GM18858 (cell line): ENCODE measurements around the gene NTHL1.

Source experiments
- ATAC-seq: cut with Tn5 transposase; IDR thresholded peaks from one replicate; pipeline ENCODE4 v1.9.1; 2021; ENCODE audit not compliant: unreplicated experiment

The NTHL1 gene

GRCh38 chr16:2031081-2031577 is 16.5 kb downstream of the NTHL1 start:
- no peak for ATAC-seq

DNA sequence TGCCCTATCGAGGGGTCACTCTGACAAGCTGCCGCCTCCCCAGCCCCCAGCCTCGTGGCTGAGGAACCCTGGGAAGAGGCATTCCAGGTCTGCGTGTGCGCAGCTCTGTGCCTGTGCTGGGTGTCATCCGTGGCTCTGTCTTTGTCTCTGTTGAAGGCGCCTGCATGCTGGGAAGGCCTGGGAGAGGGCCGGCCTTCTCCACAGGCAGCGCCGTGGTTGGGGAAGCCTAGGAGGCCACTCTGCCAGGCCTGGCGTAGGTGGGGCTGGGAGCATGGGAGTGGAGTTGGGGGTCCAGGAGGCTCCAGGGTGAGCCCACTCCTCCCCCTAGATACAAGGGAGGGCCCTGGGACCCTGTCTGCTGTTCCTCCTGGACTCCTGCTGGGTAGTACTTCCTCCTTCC is 17.6 kb downstream of the NTHL1 start:
- ATAC-seq = no peak

DNA sequence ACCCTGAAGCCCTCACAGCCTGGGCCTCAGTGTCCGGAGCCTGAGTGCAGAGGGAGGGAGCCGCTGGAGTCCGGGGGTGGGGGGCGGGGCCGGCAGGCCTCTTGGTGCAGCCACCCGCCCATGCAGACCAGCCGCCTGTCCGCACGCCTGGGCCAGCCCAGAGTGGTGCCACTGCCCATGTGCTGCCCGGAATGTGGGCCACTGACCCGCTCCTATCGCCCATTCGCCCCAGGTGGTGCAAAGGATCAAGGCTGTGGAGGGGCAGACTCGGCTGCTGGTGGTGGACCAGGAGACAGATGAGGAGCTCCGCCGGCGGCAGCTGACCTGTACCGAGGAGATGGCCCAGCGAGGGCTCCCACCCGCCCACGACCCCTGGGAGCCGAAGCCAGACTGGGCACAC is 18.3 kb downstream of the NTHL1 start:
- ATAC-seq = no peak

DNA sequence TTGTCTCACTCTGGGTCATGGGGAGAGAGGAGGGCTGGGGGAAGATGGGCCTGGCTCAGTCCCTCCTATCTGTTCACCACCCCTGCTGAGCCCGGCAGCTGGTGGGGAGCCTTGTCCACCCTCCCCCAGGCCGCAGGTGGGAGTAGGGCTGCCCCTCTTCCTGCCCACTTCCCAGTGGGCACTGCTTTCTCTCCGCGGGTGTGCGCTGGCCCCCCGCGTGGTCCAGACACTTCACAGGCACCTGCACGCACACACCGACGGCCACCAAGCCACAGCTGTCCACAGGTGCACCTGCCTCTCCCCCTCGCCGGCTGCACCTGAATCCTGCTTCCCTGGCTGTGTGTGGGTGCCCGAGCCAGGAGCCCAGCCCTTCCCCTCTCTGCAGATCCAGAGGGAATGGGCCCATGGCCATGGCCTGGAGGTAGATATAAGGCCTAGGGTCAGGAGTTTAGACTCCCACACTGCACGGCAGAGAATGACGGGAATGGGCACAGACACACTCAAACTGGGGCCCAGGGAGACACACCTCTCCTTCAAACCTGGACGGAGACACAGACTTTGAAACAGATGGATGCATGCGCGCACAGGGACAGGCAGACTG is 18.9 kb downstream of the NTHL1 start:
- ATAC-seq = no peak

GRCh38 chr16:2028146-2028545 is 19.5 kb downstream of the NTHL1 start:
- no peak for ATAC-seq

DNA sequence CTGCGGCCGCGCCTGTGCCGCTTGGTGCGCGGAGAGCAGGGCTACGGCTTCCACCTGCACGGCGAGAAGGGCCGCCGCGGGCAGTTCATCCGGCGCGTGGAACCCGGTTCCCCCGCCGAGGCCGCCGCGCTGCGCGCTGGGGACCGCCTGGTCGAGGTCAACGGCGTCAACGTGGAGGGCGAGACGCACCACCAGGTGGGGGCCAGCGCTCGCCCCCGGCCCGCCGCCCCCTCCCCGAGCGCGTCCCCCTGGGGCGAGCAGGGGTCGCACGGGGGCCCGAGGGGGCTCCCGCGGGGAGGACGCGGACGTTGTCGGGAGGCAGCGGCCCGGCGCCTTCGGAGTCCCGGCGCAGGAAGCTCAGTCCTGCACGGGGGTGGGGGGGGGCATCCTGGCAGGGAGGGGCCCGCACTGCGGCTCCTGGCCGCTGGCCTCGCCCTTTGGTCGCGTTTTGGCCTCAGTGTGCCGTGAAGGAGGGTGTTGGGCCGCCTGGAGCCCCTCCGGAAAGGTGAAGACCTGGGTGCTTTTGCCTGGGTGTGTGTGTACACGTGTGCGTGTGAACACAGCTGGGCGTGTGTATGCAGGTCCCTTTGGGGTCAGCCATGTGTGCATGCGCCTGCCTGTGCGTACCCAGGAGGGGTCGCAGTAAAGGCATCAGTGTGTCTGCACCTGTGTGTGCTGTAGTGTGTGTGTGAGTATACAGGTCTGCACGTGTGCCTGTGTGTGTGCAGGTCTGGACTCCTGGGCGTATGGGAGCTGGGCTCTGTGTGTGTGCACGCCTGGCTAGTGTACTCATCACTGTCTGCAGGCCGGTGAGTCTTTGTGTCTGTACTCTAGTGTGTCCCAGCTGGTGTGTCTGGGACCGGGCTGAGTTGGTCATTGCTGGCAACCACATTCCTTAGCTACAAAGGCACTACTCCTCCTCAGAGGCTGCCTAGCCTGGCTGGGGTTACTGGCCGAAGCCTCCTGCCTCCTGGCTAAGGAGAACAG is 20.3 kb downstream of the NTHL1 start:
- no peak for ATAC-seq

DNA sequence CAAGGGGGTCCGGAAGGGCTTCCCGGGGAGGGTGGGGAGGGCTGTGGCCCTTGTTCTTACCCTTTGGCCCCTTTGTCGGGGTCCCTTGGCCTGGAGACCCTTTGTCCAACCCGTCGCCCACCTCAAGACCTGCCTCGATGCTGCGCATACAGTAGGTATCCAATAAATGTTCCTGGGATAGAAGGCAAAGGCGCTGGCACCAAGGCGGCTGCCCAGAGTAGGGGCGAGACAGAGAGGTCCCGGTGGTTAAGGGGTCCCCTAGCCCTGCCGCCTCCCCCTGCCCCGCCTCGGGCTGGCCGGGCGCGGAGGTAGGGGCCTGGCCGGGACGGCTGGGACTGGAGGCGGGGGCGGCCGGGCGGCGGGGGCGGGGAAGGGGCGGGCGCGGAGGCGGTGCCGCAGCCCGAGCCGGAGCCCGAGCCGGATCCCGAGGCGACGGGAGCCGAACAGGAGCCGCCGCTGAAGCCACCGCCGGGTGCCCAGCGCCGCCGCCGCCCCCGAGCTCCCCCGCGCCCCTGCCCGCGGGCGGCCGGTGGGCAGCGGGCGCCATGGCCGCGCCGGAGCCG is 21.1 kb downstream of the NTHL1 start, which contains the start of gene NHERF2:
TSS of gene NHERF2 (plus strand) at position 442 of the 563 bp plus-strand sequence. CDS start at position 546, 104 bp downstream.
- ATAC-seq = no peak

- ATAC-seq = no peak
Measured at GRCh38 chr16:2025878-2026460, 21.7 kb downstream of the NTHL1 start.

DNA sequence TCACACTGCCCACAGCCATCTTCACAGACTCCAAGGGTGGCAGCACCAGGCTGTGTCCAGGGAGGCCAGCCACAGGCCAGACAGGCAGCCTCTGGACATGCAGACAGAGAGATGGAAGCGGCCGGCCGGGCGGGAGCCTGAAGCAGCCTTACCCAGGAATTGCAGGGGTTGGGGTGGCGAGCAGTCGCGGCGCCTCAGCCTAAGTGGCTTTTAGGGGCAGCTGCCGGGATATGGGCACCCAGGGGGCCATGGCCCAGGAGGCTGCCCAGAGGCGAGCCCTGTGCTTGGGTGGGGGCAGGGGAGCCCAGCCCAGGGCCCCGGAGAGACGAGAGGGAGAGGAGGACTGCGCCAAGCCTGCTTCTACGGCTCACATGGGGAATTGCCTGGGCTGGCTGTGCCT is 22.4 kb downstream of the NTHL1 start:
- ATAC-seq = no peak

- ATAC-seq = no peak
Measured at GRCh38 chr16:2024032-2024420, 23.6 kb downstream of the NTHL1 start.

- ATAC-seq = peak; percentile 58
Measured at GRCh38 chr16:2023092-2024031, 24.3 kb downstream of the NTHL1 start.

- no peak for ATAC-seq
Measured at GRCh38 chr16:2022723-2023091, 24.9 kb downstream of the NTHL1 start.

DNA sequence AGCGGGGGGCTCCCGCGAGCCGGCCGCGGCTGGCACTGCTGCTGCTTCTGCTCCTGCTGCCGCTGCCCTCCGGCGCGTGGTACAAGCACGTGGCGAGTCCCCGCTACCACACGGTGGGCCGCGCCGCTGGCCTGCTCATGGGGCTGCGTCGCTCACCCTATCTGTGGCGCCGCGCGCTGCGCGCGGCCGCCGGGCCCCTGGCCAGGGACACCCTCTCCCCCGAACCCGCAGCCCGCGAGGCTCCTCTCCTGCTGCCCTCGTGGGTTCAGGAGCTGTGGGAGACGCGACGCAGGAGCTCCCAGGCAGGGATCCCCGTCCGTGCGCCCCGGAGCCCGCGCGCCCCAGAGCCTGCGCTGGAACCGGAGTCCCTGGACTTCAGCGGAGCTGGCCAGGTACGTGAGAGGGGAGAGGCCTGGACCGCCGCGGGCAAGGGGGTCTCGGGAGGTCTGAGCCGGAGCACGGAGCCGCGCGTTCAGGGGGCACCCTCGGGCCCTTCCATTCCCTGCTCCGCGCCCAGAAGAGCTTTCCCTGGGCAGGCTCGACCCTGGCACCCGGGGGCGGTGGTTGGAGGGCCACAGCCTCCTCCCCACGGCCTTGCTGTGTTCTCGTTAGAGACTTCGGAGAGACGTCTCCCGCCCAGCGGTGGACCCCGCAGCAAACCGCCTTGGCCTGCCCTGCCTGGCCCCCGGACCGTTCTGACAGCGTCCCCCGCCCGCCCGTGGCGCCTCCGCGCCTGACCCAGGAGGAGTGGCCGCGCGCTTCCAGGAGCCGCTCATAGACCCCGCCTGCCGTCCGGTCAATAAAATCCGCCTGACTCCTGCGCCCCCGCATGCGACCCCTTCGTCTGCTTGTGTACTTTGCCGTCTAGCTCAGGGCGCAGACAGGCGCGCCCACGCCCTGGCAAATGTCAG is 27.5 kb downstream of the NTHL1 start:
- ATAC-seq = no peak

DNA sequence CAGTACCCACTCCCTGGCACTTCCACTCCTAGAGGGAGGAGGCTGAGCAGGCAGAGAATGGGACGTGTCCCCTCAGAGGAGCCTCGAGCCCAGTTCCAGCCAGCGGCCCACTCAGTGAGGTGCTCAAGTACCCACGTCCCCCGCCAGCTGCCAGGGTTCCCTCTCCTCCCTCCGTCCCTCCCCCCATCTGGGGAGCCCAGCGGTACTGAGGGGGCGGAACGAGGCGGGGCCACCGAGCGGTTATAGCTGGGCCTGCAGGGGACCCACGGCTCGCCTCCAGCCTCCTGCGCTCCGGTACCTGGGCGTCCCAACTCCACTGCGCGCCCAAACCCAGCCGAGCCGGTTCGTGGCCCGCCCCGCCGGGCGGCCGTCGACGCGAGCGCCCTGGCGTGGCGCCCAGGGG is 28.1 kb downstream of the NTHL1 start, which contains the start of gene NPW:
TSS of gene NPW (plus strand) at position 268 of the 403 bp plus-strand sequence.
- no peak for ATAC-seq

DNA sequence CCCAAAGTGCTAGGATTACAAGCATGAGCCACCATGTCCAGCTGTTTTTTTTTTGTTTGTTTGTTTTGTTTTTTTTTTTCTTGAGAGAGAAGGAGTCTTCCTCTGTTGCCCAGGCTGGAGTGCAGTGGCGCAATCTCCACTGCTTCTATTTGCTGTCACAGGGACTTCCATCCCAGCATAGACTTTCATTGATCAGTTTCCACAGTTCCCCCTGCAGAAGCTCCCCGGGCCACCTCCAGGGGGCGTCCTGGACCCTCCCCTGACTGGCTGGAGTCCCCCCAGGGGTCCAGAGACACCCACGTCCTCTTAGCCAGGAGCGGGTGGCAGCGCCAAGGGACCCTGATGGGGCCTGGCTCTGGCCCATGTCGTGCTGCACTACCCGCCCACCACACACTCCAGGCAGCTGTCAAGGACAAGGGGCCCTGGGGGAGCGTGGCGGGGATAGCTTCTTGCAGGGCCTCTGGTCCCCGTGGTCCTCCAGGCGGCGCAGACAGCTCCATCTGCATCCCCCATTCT is 31.2 kb downstream of the NTHL1 start:
- no peak for ATAC-seq

DNA sequence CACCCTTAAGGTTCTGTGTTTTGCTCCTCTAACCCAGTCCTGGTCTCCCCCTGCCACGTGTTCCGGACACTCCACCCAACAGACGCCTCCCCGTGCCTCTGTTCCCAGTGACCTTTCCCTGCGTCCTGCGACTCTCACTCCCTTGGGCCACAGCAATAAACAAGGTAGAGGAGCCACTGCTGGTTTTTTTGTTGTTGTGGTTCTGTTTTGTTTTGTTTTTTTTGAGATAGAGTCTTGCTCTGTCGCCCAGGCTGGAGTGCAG is 31.8 kb downstream of the NTHL1 start:
- no peak for ATAC-seq

DNA sequence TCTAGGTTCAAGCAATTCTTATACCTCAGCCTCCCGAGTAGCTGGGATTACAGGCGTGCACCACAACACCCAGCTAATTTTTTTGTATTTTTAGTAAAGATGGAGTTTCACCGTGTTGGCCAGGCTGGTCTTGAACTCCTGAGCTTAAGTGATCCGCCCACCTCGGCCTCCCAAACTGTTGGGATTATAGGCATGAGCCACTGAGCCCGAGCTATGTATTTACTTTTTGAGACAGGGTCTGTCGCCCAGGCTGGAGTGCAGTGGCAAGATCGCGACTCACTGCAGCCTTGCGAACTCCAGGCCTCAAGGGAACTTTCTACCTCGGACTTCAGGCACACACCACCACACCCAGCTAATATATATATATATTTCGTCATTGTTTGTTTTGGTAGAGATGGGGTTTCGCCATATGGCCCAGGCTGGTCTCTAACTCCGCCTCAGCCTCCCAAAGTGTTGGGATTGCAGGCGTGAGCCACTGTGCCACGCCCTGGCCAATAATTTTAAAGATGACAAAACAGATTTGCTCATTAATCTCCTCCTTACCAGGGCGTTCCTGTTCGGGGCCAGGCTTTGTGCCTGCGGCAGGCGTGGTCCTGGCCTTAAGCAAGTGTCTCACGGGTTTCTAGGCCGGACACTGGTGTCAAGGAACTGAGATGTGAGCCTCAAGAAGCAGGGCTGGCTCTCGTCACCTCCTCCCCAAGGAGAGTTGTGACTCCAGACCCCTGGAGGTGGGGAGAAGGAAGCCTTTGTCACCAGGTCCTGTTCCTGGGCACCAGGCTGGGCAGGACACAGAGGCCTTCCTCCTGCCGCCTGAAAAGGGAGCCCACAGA is 32.3 kb downstream of the NTHL1 start:
- no peak for ATAC-seq

GRCh38 chr16:2013527-2013926 is 34.1 kb downstream of the NTHL1 start:
- no peak for ATAC-seq
